ENCODE data around the gene MED14.

The MED14 gene

DNA sequence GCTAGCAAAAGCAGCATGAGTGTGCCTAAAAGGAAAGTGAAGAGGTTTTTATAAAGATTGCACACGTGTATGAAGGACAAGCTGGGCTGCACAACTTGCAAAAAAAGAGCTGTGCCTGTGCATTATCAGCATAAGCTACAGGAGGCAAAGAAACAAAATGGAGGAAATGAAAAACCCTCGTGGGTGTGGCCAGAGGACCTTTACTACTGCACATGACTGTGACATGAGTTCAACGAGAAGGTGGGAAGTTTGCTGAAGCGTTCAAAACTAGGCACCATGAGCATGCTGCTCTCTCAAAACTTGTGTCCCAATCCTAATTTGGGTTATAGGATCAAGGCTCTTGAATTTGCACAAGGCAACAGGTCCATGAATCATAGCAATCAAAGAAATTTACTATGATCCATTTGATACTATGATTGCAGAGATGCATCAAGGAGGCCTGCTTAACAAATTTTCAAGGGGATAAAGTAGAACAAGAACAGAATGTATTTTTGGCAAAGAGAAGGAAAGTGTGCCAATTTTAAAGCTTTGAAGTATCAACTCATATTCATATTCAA, 49.9 kb downstream of the MED14 start:
- Histone ChIP-seq H3K9me3 (no peaks in the 10 kb centered on the region), H3K4me3 (ENCODE audit: low read depth in 1 of 2, low read length in 1 of 2) (no peak overlapping the region), H3K27me3 (no peaks in the 10 kb centered on the region), H3K27ac (no peak overlapping the region), H3K36me3 (peaks cover 39% of the 10 kb centered on the region), H3K4me1 (ENCODE audit: control insufficient read depth in 1 of 2, insufficient read depth in 1 of 2, low read depth in 1 of 2, low read length in 1 of 2) (no peaks in the 10 kb centered on the region)
- TF ChIP-seq, protein P1, sequence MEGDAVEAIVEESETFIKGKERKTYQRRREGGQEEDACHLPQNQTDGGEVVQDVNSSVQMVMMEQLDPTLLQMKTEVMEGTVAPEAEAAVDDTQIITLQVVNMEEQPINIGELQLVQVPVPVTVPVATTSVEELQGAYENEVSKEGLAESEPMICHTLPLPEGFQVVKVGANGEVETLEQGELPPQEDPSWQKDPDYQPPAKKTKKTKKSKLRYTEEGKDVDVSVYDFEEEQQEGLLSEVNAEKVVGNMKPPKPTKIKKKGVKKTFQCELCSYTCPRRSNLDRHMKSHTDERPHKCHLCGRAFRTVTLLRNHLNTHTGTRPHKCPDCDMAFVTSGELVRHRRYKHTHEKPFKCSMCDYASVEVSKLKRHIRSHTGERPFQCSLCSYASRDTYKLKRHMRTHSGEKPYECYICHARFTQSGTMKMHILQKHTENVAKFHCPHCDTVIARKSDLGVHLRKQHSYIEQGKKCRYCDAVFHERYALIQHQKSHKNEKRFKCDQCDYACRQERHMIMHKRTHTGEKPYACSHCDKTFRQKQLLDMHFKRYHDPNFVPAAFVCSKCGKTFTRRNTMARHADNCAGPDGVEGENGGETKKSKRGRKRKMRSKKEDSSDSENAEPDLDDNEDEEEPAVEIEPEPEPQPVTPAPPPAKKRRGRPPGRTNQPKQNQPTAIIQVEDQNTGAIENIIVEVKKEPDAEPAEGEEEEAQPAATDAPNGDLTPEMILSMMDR (IDR thresholded peaks at IDR 0.05), result no peak

DNA sequence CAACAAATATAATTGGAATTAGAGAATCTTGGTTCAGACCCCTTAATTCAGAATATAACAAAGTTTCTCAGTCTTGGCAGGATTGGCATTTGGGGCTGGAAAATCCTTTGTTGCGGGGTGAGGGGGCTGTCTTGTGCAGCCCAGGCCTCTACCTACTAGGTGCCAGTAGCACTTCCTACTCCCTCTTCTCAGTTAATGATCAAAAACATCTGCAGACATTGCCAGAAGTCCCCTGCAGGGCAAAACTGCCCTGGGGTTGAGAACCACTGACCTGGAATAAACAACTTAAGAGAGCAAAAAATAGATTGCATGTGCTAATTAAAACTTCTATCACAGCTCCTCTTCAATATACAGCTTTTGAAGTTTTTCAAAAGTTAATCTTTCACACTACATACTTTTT, 51.2 kb downstream of the MED14 start:
- no peak overlapping the region for H3K27ac ChIP-seq
- H3K4me1 ChIP-seq (ENCODE audit: control insufficient read depth in 1 of 2, insufficient read depth in 1 of 2, low read depth in 1 of 2, low read length in 1 of 2), result no peaks in the 10 kb centered on the region
- TF ChIP-seq, protein P1 (IDR thresholded peaks at IDR 0.05), result no peak
- H3K36me3 ChIP-seq, result peaks cover 48% of the 10 kb centered on the region
- no peaks in the 10 kb centered on the region for H3K27me3 ChIP-seq
- H3K4me3 ChIP-seq (ENCODE audit: low read depth in 1 of 2, low read length in 1 of 2), result no peak overlapping the region
- no peaks in the 10 kb centered on the region for H3K9me3 ChIP-seq

DNA sequence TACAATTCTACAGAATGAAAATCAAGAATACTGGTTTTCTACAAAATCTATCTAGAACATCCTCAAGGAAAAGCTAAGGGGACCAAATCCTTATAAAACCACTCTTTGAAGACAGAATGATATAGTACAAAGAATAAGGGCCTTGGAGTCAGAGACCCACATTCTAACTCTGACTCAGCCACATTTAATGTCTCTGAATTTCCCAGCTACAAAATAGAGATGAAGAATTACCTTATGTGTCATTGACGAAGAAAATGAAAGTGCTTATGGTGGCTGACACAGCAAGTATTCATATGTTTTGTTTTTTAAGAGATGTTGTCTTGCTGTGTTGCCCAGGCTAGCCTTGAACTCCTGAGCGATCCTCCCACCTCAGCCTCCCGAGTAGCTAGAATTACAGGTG, 52.1 kb downstream of the MED14 start:
- Histone ChIP-seq H3K4me3 (ENCODE audit: low read depth in 1 of 2, low read length in 1 of 2) (no peak overlapping the region), H3K27me3 (no peaks in the 10 kb centered on the region), H3K4me1 (ENCODE audit: control insufficient read depth in 1 of 2, insufficient read depth in 1 of 2, low read depth in 1 of 2, low read length in 1 of 2) (no peaks in the 10 kb centered on the region), H3K36me3 (peaks cover 42% of the 10 kb centered on the region), H3K27ac (no peak overlapping the region), H3K9me3 (no peaks in the 10 kb centered on the region)
- TF ChIP-seq, protein P1 (IDR thresholded peaks at IDR 0.05), result no peak

DNA sequence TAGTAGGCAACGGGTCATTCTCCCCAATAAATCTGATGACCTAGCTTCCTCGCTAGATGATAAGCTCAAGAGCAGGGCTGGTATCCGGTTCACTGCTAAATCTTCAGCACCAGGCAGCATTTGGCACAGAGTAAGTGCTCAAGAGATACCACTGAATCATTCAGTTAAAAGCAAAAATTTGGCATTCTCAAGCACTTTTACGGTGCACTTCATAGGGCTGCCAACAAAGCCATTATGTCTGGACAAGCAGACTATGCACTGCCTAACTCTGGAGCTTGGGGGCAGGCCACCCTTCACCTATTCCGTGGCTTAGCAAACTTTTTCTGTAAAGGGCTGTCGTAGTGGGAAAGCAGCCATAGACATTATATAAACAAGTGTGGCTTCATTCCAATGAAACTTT, 64.2 kb downstream of the MED14 start:
- Histone ChIP-seq H3K36me3 (peaks cover 52% of the 10 kb centered on the region), H3K27me3 (no peaks in the 10 kb centered on the region), H3K4me3 (ENCODE audit: low read depth in 1 of 2, low read length in 1 of 2) (no peak overlapping the region), H3K27ac (no peak overlapping the region), H3K9me3 (no peaks in the 10 kb centered on the region), H3K4me1 (ENCODE audit: control insufficient read depth in 1 of 2, insufficient read depth in 1 of 2, low read depth in 1 of 2, low read length in 1 of 2) (no peaks in the 10 kb centered on the region)
- TF ChIP-seq, protein P1 (IDR thresholded peaks at IDR 0.05), result no peak

DNA sequence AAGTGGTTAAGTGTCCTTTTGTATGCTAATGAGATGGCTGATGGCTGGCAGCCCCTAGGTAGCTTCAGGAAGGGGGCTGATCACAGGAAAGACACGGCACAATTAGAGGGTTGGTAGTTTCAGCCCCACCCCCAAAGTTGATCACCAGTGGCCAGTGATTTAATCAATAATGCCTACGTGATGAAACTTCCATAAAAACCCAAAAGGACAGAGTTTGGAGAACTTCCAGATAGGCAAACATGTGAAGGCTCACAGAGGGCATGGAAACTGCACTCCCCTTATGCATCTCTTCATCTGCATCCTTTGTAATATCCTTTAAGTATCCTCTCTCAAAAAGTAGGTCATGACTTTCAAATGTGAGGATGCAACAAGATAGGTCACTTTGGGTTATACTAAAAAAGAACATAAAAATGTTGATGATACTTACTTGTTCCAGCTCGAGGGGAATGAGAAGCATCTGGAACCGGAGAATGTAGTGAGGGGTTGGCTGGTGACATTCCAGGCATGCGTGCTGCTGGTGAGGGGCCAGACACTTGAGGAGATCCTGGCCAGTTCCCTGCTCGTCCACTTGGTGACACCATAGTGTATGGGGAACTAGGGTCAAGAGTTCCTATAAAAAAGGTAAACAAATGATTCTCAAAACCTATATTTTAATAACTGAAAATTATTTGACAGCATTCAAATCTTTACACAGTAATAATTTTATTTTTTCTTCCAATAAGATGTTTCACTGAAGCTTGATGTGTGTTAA, 71.3 kb downstream of the MED14 start:
- Histone ChIP-seq H3K36me3 (peaks cover 57% of the 10 kb centered on the region), H3K27me3 (no peaks in the 10 kb centered on the region), H3K4me3 (ENCODE audit: low read depth in 1 of 2, low read length in 1 of 2) (no peak overlapping the region), H3K9me3 (no peaks in the 10 kb centered on the region), H3K27ac (no peak overlapping the region), H3K4me1 (ENCODE audit: control insufficient read depth in 1 of 2, insufficient read depth in 1 of 2, low read depth in 1 of 2, low read length in 1 of 2) (no peaks in the 10 kb centered on the region)
- TF ChIP-seq, protein P1 (IDR thresholded peaks at IDR 0.05), result no peak
